Cortex of kidney (tissue), 1 donor: Measurements from ENCODE around the gene THAP4.

Experiments used
- DNase-seq: peaks from one replicate; lab custom pipeline; 2025; lab: John Stamatoyannopoulos, UW

Gene THAP4

GRCh38 chr2:241563571-241563980 is 73.4 kb downstream of the THAP4 start:
- no peak for DNase-seq

- DNase-seq: no peak
Measured at GRCh38 chr2:241563031-241563507, 73.9 kb downstream of the THAP4 start.

- DNase-seq: no peak
Measured at GRCh38 chr2:241562269-241562891, 74.6 kb downstream of the THAP4 start.

GRCh38 chr2:241561832-241562231 is 75.1 kb downstream of the THAP4 start:
- no peak for DNase-seq

- no peak for DNase-seq
Measured at GRCh38 chr2:241560883-241561474, 76.0 kb downstream of the THAP4 start.

GRCh38 chr2:241560162-241560882 is 76.6 kb downstream of the THAP4 start:
- DNase-seq: no peak

- DNase-seq: no peak
Measured at GRCh38 chr2:241559323-241560161, 77.4 kb downstream of the THAP4 start.

- no peak for DNase-seq
Measured at GRCh38 chr2:241558532-241559322, 78.2 kb downstream of the THAP4 start, which contains the start of gene BOK. TSS of gene BOK (plus strand) at chr2:241558745. CDS start at chr2:241559484, 739 bp downstream.

- no peak for DNase-seq
Measured at GRCh38 chr2:241556746-241557145, 80.2 kb downstream of the THAP4 start.

- no peak for DNase-seq
Measured at GRCh38 chr2:241555711-241556110, 81.2 kb downstream of the THAP4 start.

GRCh38 chr2:241554610-241555322 is 82.2 kb downstream of the THAP4 start:
- no peak for DNase-seq

- DNase-seq: no peak
Measured at GRCh38 chr2:241553981-241554380, 83.0 kb downstream of the THAP4 start.

GRCh38 chr2:241553512-241553830 is 83.5 kb downstream of the THAP4 start:
- no peak for DNase-seq

GRCh38 chr2:241551998-241552737 is 84.8 kb downstream of the THAP4 start:
- DNase-seq: no peak

- no peak for DNase-seq
Measured at GRCh38 chr2:241551599-241551997, 85.4 kb downstream of the THAP4 start.

- no peak for DNase-seq
Measured at GRCh38 chr2:241550616-241551580, 86.1 kb downstream of the THAP4 start.

GRCh38 chr2:241548451-241548835 is 88.5 kb downstream of the THAP4 start:
- no peak for DNase-seq

- DNase-seq: no peak
Measured at GRCh38 chr2:241547781-241548450, 89.0 kb downstream of the THAP4 start.
